Breast epithelium (tissue), 3 donors: Measurements from ENCODE around the gene IGSF22.

ENCODE experiments used
- CTCF ChIP-seq, 3 donors: fragments of 450-650 bp; IDR thresholded peaks; one replicate each; pipeline ENCODE4 v1.5.1; 2016 to 2017; ENCODE audit warnings: antibody characterized with exemption in 3 of 3, mild to moderate bottlenecking in 3 of 3, moderate library complexity in 3 of 3
- POLR2A ChIP-seq: fragments of 450-650 bp; IDR thresholded peaks from one replicate; pipeline ENCODE4 v1.6.1; 2016; ENCODE audit warnings: antibody characterized with exemption, mild to moderate bottlenecking, moderate library complexity

- TF ChIP-seq POLR2A, result no peak
- no peak for TF ChIP-seq CTCF (IDR thresholded peaks at IDR 0.05)
These were observed 21.8 kb downstream of the IGSF22 start for GRCh38 chr11:18704045-18704645.
